ENCODE measurements around the gene CYB5B.

DNA sequence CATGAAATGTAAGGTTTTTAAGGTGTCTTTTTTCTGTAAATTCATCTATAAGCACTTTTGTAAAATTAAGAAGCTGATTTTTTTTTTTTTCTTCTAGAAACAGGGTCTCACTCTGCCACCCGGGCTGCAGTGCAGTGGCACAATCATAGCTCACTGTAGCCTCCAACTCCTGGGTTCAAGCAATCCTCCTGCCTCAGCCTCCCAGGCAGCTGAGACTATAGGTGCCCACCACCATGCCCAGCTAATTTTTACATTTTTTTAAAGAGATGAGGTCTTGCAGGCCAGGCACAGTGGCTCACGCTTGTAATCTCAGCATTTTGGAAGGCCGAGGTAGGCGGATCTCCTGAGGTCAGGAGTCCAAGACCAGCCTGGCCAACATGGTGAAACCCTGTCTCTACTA, 4.5 kb upstream of the CYB5B start:
- TF ChIP-seq, protein P1, sequence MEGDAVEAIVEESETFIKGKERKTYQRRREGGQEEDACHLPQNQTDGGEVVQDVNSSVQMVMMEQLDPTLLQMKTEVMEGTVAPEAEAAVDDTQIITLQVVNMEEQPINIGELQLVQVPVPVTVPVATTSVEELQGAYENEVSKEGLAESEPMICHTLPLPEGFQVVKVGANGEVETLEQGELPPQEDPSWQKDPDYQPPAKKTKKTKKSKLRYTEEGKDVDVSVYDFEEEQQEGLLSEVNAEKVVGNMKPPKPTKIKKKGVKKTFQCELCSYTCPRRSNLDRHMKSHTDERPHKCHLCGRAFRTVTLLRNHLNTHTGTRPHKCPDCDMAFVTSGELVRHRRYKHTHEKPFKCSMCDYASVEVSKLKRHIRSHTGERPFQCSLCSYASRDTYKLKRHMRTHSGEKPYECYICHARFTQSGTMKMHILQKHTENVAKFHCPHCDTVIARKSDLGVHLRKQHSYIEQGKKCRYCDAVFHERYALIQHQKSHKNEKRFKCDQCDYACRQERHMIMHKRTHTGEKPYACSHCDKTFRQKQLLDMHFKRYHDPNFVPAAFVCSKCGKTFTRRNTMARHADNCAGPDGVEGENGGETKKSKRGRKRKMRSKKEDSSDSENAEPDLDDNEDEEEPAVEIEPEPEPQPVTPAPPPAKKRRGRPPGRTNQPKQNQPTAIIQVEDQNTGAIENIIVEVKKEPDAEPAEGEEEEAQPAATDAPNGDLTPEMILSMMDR (conservative IDR thresholded peaks at IDR 0.05; ENCODE audit: low read length): no peak
- no peak for TF ChIP-seq EZH2phosphoT487 (IDR thresholded peaks at IDR 0.05; ENCODE audit: borderline replicate concordance, low read depth, low read length)

Measured in OCI-LY7 (cell line).